Stimulated activated naive CD8-positive, alpha-beta T cell treated with anti-CD3 and anti-CD28 coated beads, Interleukin-15, Interleukin-2, amounts not matched to agents 100 U/mL and 50 U/mL, for 24 hours (primary cell): Measurements from ENCODE around the gene ABCB8.
"Not testable (repeated sequence)": the region's sequence is repeated elsewhere in the genome, so short reads cannot be mapped to it uniquely, and the experiment has no call there.

ENCODE experiments used
- ATAC-seq: fragments of 150-1000 bp; cut with Tn5 transposase; one replicate; pipeline ENCODE4 v1.10.0; 2021
- DNase-seq: peaks from one replicate; pipeline ENCODE4 v3.0.0; 2021

Gene ABCB8

GRCh38 chr7:151014950-151015349 lies 13.3 kb upstream of the ABCB8 start:
- ATAC-seq (no peak), DNase-seq (no peak)

- no peak for ATAC-seq
- no peak for DNase-seq
Observed at GRCh38 chr7:151015967-151016366, 12.3 kb upstream of the ABCB8 start.

GRCh38 chr7:151016505-151016904 lies 11.7 kb upstream of the ABCB8 start:
- DNase-seq (no peak), ATAC-seq (no peak)

GRCh38 chr7:151016942-151017341 lies 11.3 kb upstream of the ABCB8 start:
- DNase-seq (no peak), ATAC-seq (no peak)

- ATAC-seq (no peak), DNase-seq (no peak)
Observed at GRCh38 chr7:151017370-151017952, 10.8 kb upstream of the ABCB8 start.

GRCh38 chr7:151017953-151018420 lies 10.3 kb upstream of the ABCB8 start:
- ATAC-seq (peak; percentile 69), DNase-seq (peak; percentile 93)

GRCh38 chr7:151018421-151019129 lies 9.7 kb upstream of the ABCB8 start:
- peak; percentile 22 for ATAC-seq
- peak; percentile 58 for DNase-seq

- ATAC-seq (no peak), DNase-seq (no peak)
Observed at GRCh38 chr7:151019130-151019447, 9.2 kb upstream of the ABCB8 start.

GRCh38 chr7:151020231-151020630 lies 8.0 kb upstream of the ABCB8 start:
- DNase-seq (no peak), ATAC-seq (no peak)

- no peak for DNase-seq
Observed at GRCh38 chr7:151023232-151023631, 5.0 kb upstream of the ABCB8 start.

GRCh38 chr7:151024435-151025056 lies 3.7 kb upstream of the ABCB8 start, which contains the start of gene ATG9B:
Gene ATG9B (minus strand): TSS chr7:151024494. CDS start chr7:151024423, 71 bp downstream.
- ATAC-seq: no peak
- no peak for DNase-seq

More at GRCh38 chr7:151023232-151023631, 5.0 kb upstream of the ABCB8 start:
- no peak for ATAC-seq

GRCh38 chr7:151025924-151026671 lies 2.2 kb upstream of the ABCB8 start:
- DNase-seq (no peak), ATAC-seq (no peak)

- DNase-seq, ATAC-seq: not testable (repeated sequence)
Observed at GRCh38 chr7:151026771-151027727, 1.2 kb upstream of the ABCB8 start.

GRCh38 chr7:151027728-151028130 lies 521 bp upstream of the ABCB8 start:
- not testable (repeated sequence) for DNase-seq
- peak; percentile 0 for ATAC-seq

- no peak for ATAC-seq
Observed at GRCh38 chr7:151028948-151029501, 775 bp downstream of the ABCB8 start.

GRCh38 chr7:151031011-151031410 lies 2.8 kb downstream of the ABCB8 start:
- DNase-seq (no peak), ATAC-seq (no peak)

More at GRCh38 chr7:151028948-151029501, 775 bp downstream of the ABCB8 start:
- no peak for DNase-seq

- no peak for ATAC-seq
- no peak for DNase-seq
Observed at GRCh38 chr7:151032936-151033863, 5.0 kb downstream of the ABCB8 start.

- no peak for ATAC-seq
- DNase-seq: no peak
Observed at GRCh38 chr7:151033864-151034249, 5.6 kb downstream of the ABCB8 start.

- ATAC-seq: no peak
- no peak for DNase-seq
Observed at GRCh38 chr7:151034312-151035025, 6.2 kb downstream of the ABCB8 start.
